Stromal cell of bone marrow (primary cell): ENCODE results near the gene NDUFB10.

Source experiments
- DNase-seq: peaks from one replicate; pipeline ENCODE4 v3.0.0-alpha.2; 2012; ENCODE audit warnings: low read depth

Gene NDUFB10

DNA sequence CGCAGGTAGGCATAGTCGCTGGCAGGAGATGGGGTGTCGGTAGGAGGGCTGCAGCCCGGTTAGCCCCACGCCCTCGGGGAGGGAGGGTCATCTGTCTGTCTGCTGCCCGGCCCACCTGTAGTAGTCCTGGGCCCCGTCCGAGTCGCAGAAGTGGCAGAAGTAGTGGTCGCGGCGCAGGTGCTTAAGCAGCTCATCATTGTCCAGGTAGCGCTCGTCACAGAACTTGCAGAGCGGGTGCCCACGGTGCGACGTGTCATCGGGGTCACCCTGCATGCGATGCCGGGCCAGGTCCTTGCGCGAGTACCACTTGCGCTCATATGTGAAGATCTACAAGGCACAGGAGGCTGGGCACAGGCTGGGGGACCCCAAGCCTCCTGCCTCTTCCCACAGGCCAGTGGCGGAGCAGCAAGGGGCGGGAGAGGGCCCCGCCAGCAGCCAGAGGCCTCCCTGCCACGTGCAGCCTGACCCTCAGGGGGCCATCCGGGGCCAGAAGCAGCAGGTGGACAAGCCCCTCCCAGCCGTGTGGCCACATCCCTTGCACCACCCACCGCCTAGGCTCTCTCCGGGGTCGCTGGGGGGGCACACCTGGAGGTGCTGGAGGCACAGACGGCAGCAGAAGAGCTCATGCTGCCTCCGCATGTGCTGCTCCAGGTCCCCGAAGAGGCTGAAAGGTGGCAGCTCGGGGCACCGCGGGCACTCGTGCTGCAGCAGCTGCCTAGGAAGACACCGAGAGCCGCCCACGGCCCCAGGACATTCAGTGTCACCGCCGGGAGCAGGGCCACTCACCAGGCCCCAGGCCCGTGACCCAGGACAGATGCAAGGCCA lies 43.3 kb downstream of the NDUFB10 start:
- no peak for DNase-seq

DNA sequence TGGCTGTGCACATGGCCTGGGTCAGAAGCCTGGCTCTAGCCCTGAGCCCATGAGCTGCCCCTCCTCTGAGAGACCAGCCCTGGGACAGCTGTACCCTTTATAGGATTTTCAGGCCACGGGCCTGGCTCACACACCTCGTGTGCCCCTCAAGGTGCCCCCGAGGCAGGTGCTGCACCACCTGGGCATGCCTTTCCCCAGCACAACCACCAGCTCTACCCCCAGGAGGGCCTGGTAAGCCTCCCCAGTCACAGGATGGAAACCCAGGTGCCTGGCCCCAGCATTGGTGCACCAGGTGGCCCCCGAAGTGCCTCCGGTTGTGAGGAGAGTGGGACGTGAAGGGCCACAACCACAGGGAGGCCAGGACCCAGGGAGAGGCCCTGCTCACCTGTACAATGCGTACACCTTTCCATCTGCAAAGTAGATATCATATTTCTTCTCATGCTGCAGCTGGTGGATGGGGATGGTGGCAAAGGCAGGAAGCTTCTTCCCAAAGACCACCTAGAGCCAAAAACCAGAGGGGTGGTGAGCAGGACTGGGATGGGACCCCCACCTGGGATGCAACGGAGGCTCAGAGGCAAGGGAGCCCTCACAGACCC lies 44.0 kb downstream of the NDUFB10 start:
- DNase-seq, result no peak

DNA sequence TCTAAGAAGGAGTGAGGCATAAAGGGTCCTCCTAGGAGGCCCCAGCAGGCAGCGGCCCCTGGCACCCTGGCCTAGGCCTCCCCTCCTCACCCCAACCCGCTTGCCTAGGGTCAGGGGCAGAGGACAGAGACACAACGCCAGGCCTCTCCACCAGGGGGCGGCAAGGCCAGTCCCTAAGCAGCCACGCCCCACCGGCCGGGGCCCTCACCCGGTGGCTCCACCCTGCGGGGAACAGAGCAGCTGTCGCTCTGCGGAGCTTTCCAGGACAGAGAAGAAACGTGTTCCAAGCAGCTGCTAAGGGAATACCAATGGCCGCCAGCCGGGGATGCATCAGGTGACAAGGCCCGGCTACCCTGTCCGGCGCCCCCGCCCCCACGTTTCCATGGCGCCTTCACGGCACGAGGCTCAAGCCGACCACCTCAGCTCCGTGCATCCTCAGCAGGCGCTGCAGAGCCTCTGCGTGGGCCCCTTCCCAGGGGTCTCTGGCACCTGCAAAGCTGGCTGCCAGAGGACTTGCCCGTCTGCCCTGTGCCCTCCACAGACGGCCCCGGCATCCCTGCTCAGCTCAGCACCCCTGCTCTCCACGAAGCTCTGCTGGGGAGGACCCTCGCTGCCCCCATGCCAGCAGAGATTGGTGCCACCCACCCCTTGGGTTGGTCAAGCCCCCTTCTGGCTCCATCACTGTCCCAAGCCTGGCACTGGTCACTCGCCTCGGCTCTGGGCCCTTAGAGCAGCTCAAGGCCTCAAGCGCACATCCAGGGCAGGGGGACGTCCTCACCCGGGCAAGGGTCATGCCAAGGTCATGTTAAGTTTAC lies 44.7 kb downstream of the NDUFB10 start:
- DNase-seq, result peak; percentile 45

DNA sequence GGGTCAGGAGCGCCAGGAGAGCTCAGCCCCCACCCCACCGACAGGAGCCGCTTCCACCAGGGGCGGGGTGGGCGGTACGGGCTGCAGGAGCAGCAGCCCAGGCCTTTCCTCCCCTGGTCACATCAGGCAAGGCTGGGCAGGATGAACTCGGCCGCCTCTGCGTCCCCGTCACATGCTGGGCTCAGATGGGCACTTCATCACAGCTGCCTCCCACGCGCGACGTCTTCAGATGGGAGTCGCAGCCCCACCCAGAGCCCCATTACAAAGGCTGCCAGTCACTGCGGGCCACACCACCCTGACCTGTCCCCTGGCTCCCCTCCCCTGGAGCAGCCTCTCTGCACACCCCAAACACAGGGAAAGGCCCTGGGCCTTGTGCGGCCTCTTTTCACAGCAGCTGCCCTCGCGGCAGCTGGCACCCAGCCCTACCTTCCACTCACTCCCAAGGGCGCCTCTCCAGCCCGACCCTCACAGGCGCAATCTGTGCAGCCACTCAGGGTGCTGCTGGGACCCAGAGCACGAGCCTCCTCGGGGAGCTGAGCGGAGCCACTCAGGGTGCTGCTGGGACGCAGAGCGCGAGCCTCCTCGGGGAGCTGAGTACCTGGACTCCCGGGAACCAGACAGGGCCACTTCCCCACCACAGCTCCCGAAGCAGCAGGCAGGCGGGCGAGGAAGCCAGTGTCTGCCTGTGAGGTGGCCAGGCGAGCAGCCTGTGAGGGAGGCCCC lies 45.6 kb downstream of the NDUFB10 start:
- DNase-seq, result no peak

DNA sequence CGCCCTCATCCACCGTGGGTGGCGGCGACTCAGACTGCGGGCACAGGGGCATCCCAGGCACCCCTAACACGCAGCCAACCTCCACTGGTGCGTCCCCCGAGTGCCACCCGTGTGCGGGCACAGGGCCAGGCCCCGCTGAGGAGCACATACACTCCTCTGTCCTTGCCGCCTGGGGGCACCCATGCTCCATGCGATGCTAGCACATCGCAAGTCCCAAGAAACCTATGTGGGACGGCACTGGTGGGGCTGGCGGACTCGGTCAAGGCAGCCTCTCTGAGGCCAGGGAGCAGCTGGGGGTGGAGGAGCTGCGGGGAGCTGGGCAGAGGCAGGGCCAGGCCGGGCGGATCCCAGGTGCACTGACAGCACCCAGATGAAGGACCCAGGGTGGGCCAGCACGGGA lies 46.3 kb downstream of the NDUFB10 start:
- no peak for DNase-seq

DNA sequence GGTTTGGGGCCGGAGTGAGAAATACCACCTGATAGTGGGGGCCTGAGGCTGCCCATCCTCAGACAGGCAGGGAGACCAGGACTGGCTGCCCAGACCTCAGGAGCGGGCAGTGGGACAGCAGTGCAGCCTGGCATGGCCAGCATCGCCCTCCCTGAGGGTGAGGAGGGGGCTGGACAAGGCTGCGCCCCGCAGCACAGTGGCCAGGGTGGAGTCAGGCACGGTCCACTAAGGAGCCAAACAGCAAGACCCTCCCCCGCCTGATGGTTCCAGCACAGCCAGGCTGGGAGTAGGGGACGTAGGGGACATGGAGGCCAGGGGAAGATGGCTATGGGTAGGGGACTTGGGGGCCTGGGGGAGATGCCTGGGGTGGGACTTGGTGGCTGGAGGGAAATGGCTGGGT lies 47.0 kb downstream of the NDUFB10 start:
- no peak for DNase-seq

GRCh38 chr16:2007081-2007836 lies 47.9 kb downstream of the NDUFB10 start:
- no peak for DNase-seq

DNA sequence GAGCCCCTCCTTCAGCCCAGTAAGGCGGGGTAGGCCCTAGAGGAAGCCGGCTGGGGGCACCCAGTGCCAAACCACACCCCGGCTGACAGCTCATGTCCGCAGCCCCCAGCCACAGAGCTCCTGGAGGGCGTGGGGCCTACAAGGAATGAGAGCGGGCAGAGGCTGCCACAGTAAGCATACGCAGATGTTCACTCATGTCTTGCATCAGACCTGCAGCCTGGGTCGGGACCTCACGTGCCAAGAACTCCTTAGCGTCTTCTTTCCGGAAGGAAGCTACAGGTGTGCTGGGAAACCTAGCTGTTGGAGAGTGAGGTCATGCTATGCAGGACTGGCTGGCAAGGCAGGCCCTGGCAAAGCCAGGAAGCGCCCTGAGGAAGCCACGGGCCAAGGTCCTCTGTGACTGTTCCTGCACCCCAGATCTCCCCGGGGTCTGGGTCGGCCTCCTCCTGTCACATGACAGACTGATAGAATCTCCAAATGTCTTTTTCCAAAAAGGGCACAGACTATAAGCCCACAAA lies 48.7 kb downstream of the NDUFB10 start:
- no peak for DNase-seq

DNA sequence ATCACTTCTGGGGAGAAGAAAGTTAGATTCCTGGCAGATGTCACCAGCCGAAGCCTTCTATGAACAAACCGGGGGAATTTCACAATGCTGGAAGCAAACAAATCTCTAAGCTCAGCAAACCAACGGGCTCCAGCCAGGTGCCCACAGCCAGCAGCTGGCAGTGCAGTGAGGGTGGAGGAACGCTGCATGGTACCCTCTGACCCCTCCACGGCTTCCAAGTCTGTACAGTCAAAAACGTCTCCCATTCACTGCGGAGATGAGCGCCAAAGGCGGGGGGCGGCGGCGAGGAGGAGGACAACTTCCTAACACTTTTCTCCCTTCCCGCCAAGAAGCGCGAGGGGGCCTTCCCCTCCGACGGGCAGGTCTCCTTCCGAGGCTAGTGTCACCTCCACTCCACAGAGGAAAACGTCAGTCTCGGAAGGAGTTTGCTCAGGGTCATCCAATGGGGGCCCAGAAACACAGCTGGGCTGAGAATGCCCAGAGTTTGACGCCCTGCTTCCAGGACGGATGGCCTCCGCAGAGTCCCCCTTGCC lies 49.4 kb downstream of the NDUFB10 start:
- no peak for DNase-seq

- DNase-seq, result no peak
Observed at GRCh38 chr16:2009164-2009711, 49.9 kb downstream of the NDUFB10 start.

- DNase-seq, result peak; percentile 75
Observed at GRCh38 chr16:2009791-2010510, 50.6 kb downstream of the NDUFB10 start, which contains the start of gene ZNF598. ZNF598 (minus strand) TSS chr16:2009821.
